Neural cell (in vitro differentiated cells): Measurements from ENCODE around the gene GSK3A. TPM values are rescaled to one million over a fixed set of nuclear protein-coding genes. Genes with fewer than 3 reads are reported as not detected.

ENCODE experiments used
- H2AFZ ChIP-seq: fragments of 200-600, 300-800 bp; sonication (generic), shearing (Covaris generic); 2 replicates; pipeline ENCODE4 v1.6.0; 2014; ENCODE audit warnings: low read depth, mild to moderate bottlenecking, antibody characterized with exemption, low read length, moderate library complexity
- H3F3A ChIP-seq: fragments of 200-600 bp; shearing (Covaris generic); 2 replicates; pipeline ENCODE4 v1.6.1; 2016; ENCODE audit warnings: mild to moderate bottlenecking, moderate library complexity, mixed read lengths, antibody characterized with exemption, low read length; ENCODE audit not compliant: insufficient read depth, poor library complexity, severe bottlenecking
- H3K27ac ChIP-seq: fragments of 200-600, 300-800 bp; sonication (generic), shearing (Covaris generic); 2 replicates; pipeline ENCODE4 v1.5.1; 2014; ENCODE audit warnings: mild to moderate bottlenecking, low read length, moderate library complexity
- H3K27me3 ChIP-seq: fragments of 300-800, 200-600 bp; sonication (generic), shearing (Covaris generic); 2 replicates; pipeline ENCODE4 v1.6.0; 2014; ENCODE audit warnings: mild to moderate bottlenecking, low read depth, low read length, moderate library complexity; ENCODE audit not compliant: insufficient read depth
- H3K36me3 ChIP-seq: fragments of 300-800, 200-600 bp; sonication (generic), shearing (Covaris generic); 2 replicates; pipeline ENCODE4 v1.5.1; 2014; ENCODE audit warnings: mild to moderate bottlenecking, antibody characterized with exemption, low read length, moderate library complexity; ENCODE audit not compliant: insufficient read depth
- H3K4me2 ChIP-seq: fragments of 300-800, 200-600 bp; sonication (generic), shearing (Covaris generic); 2 replicates; pipeline ENCODE4 v1.6.0; 2014; ENCODE audit warnings: mild to moderate bottlenecking, low read length
- H3K4me3 ChIP-seq: fragments of 300-800, 200-600 bp; sonication (generic), shearing (Covaris generic); 2 replicates; pipeline ENCODE4 v1.5.1; 2014; ENCODE audit warnings: mild to moderate bottlenecking, low read length, moderate library complexity
- H3K79me2 ChIP-seq: fragments of 200-600 bp; shearing (Covaris generic); replicated peaks from 2 replicates; pipeline ENCODE4 v1.6.0; 2014; ENCODE audit warnings: mild to moderate bottlenecking, low read length, moderate library complexity; ENCODE audit not compliant: insufficient read depth
- H3K9ac ChIP-seq: fragments of 300-800, 200-600 bp; sonication (generic), shearing (Covaris generic); 2 replicates; pipeline ENCODE4 v1.6.1; 2016; ENCODE audit warnings: mild to moderate bottlenecking, low read length, mixed read lengths
- H3K9me2 ChIP-seq: fragments of 200-600 bp; shearing (Covaris generic); 2 replicates; pipeline ENCODE4 v1.6.1; 2016; ENCODE audit warnings: mild to moderate bottlenecking, low read length, mixed read lengths; ENCODE audit not compliant: insufficient read depth
- H3K9me3 ChIP-seq: fragments of 200-600, 300-800 bp; sonication (generic), shearing (Covaris generic); 2 replicates; pipeline ENCODE4 v1.6.1; 2016; ENCODE audit warnings: mild to moderate bottlenecking, mixed run types, low read length, moderate library complexity, mixed read lengths
- H4K20me1 ChIP-seq: fragments of 200-600 bp; shearing (Covaris generic); 2 replicates; pipeline ENCODE4 v1.6.1; 2016; ENCODE audit warnings: mild to moderate bottlenecking, mixed run types; ENCODE audit not compliant: insufficient read depth
- EP300 ChIP-seq: fragments of 450-650 bp; conservative IDR thresholded peaks from 2 replicates; pipeline ENCODE4 v1.6.1; 2014; ENCODE audit warnings: antibody characterized with exemption, mild to moderate bottlenecking, moderate library complexity; ENCODE audit not compliant: poor library complexity, severe bottlenecking
- EZH2 ChIP-seq: fragments of 200-600, 300-800 bp; shearing (Covaris generic), sonication (generic); IDR thresholded peaks from 2 replicates; pipeline ENCODE4 v1.6.1; 2014; ENCODE audit warnings: antibody characterized with exemption, low read length, borderline replicate concordance, mild to moderate bottlenecking; ENCODE audit not compliant: insufficient read depth, poor library complexity, severe bottlenecking
- MXI1 ChIP-seq: fragments of 450-650 bp; conservative IDR thresholded peaks from 2 replicates; pipeline ENCODE4 v1.6.1; 2014; ENCODE audit warnings: antibody characterized with exemption, mild to moderate bottlenecking; ENCODE audit not compliant: poor library complexity, severe bottlenecking
- POLR2AphosphoS5 ChIP-seq: IDR thresholded peaks from 2 replicates; pipeline ENCODE4 v1.6.1; 2012
- RAD21 ChIP-seq: fragments of 450-650 bp; conservative IDR thresholded peaks from 2 replicates; pipeline ENCODE4 v1.6.1; 2014; ENCODE audit warnings: antibody characterized with exemption, mild to moderate bottlenecking, moderate library complexity
- REST ChIP-seq: IDR thresholded peaks from 2 replicates; pipeline ENCODE4 v1.6.1; 2012; ENCODE audit warnings: borderline replicate concordance
- SMC3 ChIP-seq: fragments of 450-650 bp; conservative IDR thresholded peaks from 2 replicates; pipeline ENCODE4 v1.6.1; 2014; ENCODE audit warnings: antibody characterized with exemption, mild to moderate bottlenecking, moderate library complexity; ENCODE audit not compliant: poor library complexity
- TAF1 ChIP-seq: IDR thresholded peaks from 2 replicates; pipeline ENCODE4 v1.6.1; 2012; ENCODE audit warnings: low read depth
- polyA plus RNA-seq: library from polyadenylated mRNA; depleted of rRNA; stranded (reverse); fragments of >200 nt; gene quantifications from 2 replicates; pipeline ENCODE4 v1.2.3, GENCODE V29; 2014
- TF ChIP-seq, protein P1 (sequence below): fragments of 450-650 bp; IDR thresholded peaks from 2 replicates; pipeline ENCODE4 v1.5.1; 2014; ENCODE audit warnings: antibody characterized with exemption, mild to moderate bottlenecking, moderate library complexity; ENCODE audit not compliant: poor library complexity, severe bottlenecking

GSK3A gene
- polyA plus RNA-seq, 1 donor from 2014 or later, result 25.2 TPM

GRCh38 chr19:42191330-42191729 lies 51.1 kb downstream of the GSK3A start:
- H3K9ac ChIP-seq, result no peak overlapping the region
- no peaks in the 10 kb centered on the region for H4K20me1 ChIP-seq
- no peaks in the 10 kb centered on the region for H3K36me3 ChIP-seq
- no peaks in the 10 kb centered on the region for H3K9me3 ChIP-seq
- no peaks in the 10 kb centered on the region for H3K9me2 ChIP-seq
- TF ChIP-seq EP300 (no peak), RAD21 (no peak), SMC3 (no peak), POLR2AphosphoS5 (no peak), TAF1 (no peak), EZH2 (no peak), MXI1 (no peak), REST (no peak)
- TF ChIP-seq, protein P1, sequence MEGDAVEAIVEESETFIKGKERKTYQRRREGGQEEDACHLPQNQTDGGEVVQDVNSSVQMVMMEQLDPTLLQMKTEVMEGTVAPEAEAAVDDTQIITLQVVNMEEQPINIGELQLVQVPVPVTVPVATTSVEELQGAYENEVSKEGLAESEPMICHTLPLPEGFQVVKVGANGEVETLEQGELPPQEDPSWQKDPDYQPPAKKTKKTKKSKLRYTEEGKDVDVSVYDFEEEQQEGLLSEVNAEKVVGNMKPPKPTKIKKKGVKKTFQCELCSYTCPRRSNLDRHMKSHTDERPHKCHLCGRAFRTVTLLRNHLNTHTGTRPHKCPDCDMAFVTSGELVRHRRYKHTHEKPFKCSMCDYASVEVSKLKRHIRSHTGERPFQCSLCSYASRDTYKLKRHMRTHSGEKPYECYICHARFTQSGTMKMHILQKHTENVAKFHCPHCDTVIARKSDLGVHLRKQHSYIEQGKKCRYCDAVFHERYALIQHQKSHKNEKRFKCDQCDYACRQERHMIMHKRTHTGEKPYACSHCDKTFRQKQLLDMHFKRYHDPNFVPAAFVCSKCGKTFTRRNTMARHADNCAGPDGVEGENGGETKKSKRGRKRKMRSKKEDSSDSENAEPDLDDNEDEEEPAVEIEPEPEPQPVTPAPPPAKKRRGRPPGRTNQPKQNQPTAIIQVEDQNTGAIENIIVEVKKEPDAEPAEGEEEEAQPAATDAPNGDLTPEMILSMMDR, result no peak
- H3F3A ChIP-seq, result no peaks in the 10 kb centered on the region
- H2AFZ ChIP-seq, result no peak overlapping the region
- no peaks in the 10 kb centered on the region for H3K79me2 ChIP-seq
- H3K27ac ChIP-seq, result no peak overlapping the region
- no peaks in the 10 kb centered on the region for H3K27me3 ChIP-seq
- H3K4me2 ChIP-seq, result no peak overlapping the region
- H3K4me3 ChIP-seq, result no peak overlapping the region

- no peaks in the 10 kb centered on the region for H3K9me2 ChIP-seq
- no peaks in the 10 kb centered on the region for H4K20me1 ChIP-seq
- no peak overlapping the region for H2AFZ ChIP-seq
- no peaks in the 10 kb centered on the region for H3K9me3 ChIP-seq
- no peak overlapping the region for H3K9ac ChIP-seq
- no peak overlapping the region for H3K4me2 ChIP-seq
- TF ChIP-seq REST (no peak), MXI1 (no peak), EZH2 (no peak), TAF1 (no peak), RAD21 (no peak), EP300 (no peak), POLR2AphosphoS5 (no peak)
- TF ChIP-seq, protein P1, result no peak
- H3F3A ChIP-seq, result no peaks in the 10 kb centered on the region
- no peak overlapping the region for H3K27ac ChIP-seq
- no peaks in the 10 kb centered on the region for H3K79me2 ChIP-seq
- no peaks in the 10 kb centered on the region for H3K36me3 ChIP-seq
- H3K27me3 ChIP-seq, result no peaks in the 10 kb centered on the region
- H3K4me3 ChIP-seq, result no peak overlapping the region
Measured at GRCh38 chr19:42189133-42189532, 53.3 kb downstream of the GSK3A start.
